ENCODE data around the gene ZNF444. TPM values are rescaled to one million over a fixed set of nuclear protein-coding genes. Genes with fewer than 3 reads are reported as not detected.

The ZNF444 gene
- total RNA-seq, 1 experiment from 2014 or later: 31.7 TPM

DNA sequence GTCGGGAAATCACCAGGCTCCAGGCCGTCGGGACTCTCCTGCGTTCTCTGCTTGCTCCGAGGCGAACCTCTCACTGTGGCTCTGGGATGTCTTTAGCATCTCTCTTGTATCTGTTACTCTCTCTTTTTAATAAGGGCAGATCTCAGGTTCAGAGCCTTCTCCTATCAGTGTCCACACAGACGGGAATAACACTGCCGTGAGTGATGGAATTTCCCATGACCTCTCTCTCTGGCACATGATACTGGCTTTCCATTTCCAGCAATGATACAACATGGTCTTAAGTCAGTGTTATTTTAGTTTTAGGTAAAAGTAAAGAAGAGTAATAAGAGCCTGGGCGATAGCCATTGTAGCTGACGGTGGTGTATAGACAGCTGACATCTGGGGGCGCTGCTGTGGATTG is 9.3 kb downstream of the ZNF444 start:
- TF ChIP-seq CEBPB (IDR thresholded peaks at IDR 0.05; ENCODE audit: low read depth) (no peak), RAD21 (IDR thresholded peaks at IDR 0.05; ENCODE audit: low read depth) (no peak), REST (IDR thresholded peaks at IDR 0.05; ENCODE audit: low read depth) (no peak)
- Histone ChIP-seq H2AFZ (ENCODE audit: low read depth, low read length, poor library complexity, severe bottlenecking) (no peak overlapping the region), H3K4me3 (replicated peaks in 1 of 2; ENCODE audit: low read depth in 1 of 2, low read length in 2 of 2) (no peak overlapping the region), H3K9me3 (ENCODE audit: control insufficient read depth in 1 of 2, insufficient read depth in 1 of 2, low read depth in 1 of 2, low read length in 2 of 2) (no peaks in the 10 kb centered on the region), H3K79me2 (ENCODE audit: insufficient read depth, low read length) (no peaks in the 10 kb centered on the region), H3K4me1 (ENCODE audit: control insufficient read depth in 1 of 2, insufficient read depth in 2 of 2, low read length in 2 of 2) (no peaks in the 10 kb centered on the region), H3K9me2 (ENCODE audit: insufficient read depth) (no peaks in the 10 kb centered on the region), H3K9ac (ENCODE audit: low read length) (no peak overlapping the region), H3K27me3 (ENCODE audit: insufficient read depth, low read length) (no peaks in the 10 kb centered on the region), H3K4me2 (ENCODE audit: low read length) (no peak overlapping the region), H3K36me3 (ENCODE audit: control insufficient read depth in 1 of 2, insufficient read depth in 2 of 2, low read length in 2 of 2) (0 out of 4 replicates have a peak, but pooled peaks cover 0 to 2% of the 10 kb centered on the region in 2 experiments), H3K27ac (ENCODE audit: low read depth, low read length) (no peak overlapping the region), H4K20me1 (ENCODE audit: insufficient read depth) (no peaks in the 10 kb centered on the region)
- POLR2A ChIA-PET: no interaction called here
- ATAC-seq (no peak), DNase-seq (ENCODE audit: low read depth, low spot score) (no peak)
- no TSS peak for BruUV-seq (replicated peaks)
- RAD21 ChIA-PET (ENCODE audit: low non-redundant PET in 1 of 2, low total read pairs in 2 of 2, uncharacterized antibody in 2 of 2, unreplicated experiment in 2 of 2): no interaction called here
- CTCF ChIA-PET: no interaction called here
- intact Hi-C loops (cut with micrococcal nuclease): no loop called here

DNA sequence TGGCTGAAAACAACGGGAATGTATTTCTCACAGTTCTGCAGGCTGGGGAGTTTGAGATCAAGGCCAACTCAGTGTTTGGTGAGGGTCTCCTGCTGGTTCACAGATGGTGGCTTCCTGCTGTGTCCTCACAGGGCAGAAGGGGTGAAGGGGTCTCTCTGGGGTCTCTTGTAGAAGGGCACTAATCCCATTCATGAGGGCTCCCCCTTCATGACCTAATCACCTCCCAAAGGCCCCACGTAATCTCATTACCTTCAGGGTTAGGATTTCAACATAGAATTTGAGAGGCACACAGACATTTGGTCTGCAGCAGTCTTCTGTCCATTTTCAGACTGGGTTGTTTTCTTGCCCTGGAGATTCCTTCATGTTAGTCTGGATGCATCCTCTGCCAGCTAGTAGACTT is 11.6 kb downstream of the ZNF444 start:
- ChIA-PET CTCF (no interaction called here), POLR2A (no interaction called here), RAD21 (ENCODE audit: low non-redundant PET in 1 of 2, low total read pairs in 2 of 2, uncharacterized antibody in 2 of 2, unreplicated experiment in 2 of 2) (no interaction called here)
- H3K9me3 ChIP-seq (ENCODE audit: control insufficient read depth in 1 of 2, insufficient read depth in 1 of 2, low read depth in 1 of 2, low read length in 2 of 2): no peaks in the 10 kb centered on the region
- H4K20me1 ChIP-seq (ENCODE audit: insufficient read depth): no peaks in the 10 kb centered on the region
- H3K4me3 ChIP-seq (replicated peaks in 1 of 2; ENCODE audit: low read depth in 1 of 2, low read length in 2 of 2): no peak overlapping the region
- no peak overlapping the region for H2AFZ ChIP-seq (ENCODE audit: low read depth, low read length, poor library complexity, severe bottlenecking)
- no peak overlapping the region for H3K27ac ChIP-seq (ENCODE audit: low read depth, low read length)
- no peak for DNase-seq (ENCODE audit: low read depth, low spot score)
- intact Hi-C loops (cut with micrococcal nuclease): no loop called here
- TF ChIP-seq EZH2phosphoT487 (IDR thresholded peaks at IDR 0.05; ENCODE audit: borderline replicate concordance): no peak
- TF ChIP-seq TCF7L2 (IDR thresholded peaks at IDR 0.05; ENCODE audit: borderline replicate concordance, extremely low read depth, insufficient read depth, insufficient read length): no peak
- no peak for TF ChIP-seq SRF (IDR thresholded peaks at IDR 0.05; ENCODE audit: low read depth)
- TF ChIP-seq POLR2AphosphoS5 (IDR thresholded peaks at IDR 0.05; ENCODE audit: low read depth, low read length): no peak
- TF ChIP-seq RAD21 (IDR thresholded peaks at IDR 0.05; ENCODE audit: low read depth): no peak
- TF ChIP-seq YY1 (IDR thresholded peaks at IDR 0.05; ENCODE audit: extremely low read depth, insufficient replicate concordance, low read depth, low read length): no peak
- TF ChIP-seq CBX3 (IDR thresholded peaks at IDR 0.05; ENCODE audit: low read depth): no peak
- no peak overlapping the region for H3K4me2 ChIP-seq (ENCODE audit: low read length)
- H3K4me1 ChIP-seq (ENCODE audit: control insufficient read depth in 1 of 2, insufficient read depth in 2 of 2, low read length in 2 of 2): no peaks in the 10 kb centered on the region
- ATAC-seq: no peak
- H3K9me2 ChIP-seq (ENCODE audit: insufficient read depth): no peaks in the 10 kb centered on the region
- no TSS peak for BruUV-seq (replicated peaks)
- H3K9ac ChIP-seq (ENCODE audit: low read length): no peak overlapping the region
- 0 out of 4 replicates have a peak, but pooled peaks cover 0 to 2% of the 10 kb centered on the region in 2 experiments for H3K36me3 ChIP-seq (ENCODE audit: control insufficient read depth in 1 of 2, insufficient read depth in 2 of 2, low read length in 2 of 2)
- no peaks in the 10 kb centered on the region for H3K27me3 ChIP-seq (ENCODE audit: insufficient read depth, low read length)
- no peaks in the 10 kb centered on the region for H3K79me2 ChIP-seq (ENCODE audit: insufficient read depth, low read length)
